Liver (tissue), 9 donors: ENCODE data around the gene OTUD3. TPM values are rescaled to one million over a fixed set of nuclear protein-coding genes. Genes with fewer than 3 reads are reported as not detected.

Source experiments
- DNase-seq: peaks from one replicate; pipeline ENCODE4 v3.0.0-alpha.2; 2017; ENCODE audit warnings: low spot score
- H3K27ac ChIP-seq, 2 donors: one replicate each; pipeline ENCODE4 v1.7.0; 2013; ENCODE audit warnings: inconsistent platforms in 2 of 2, low read length in 2 of 2, control low read depth in 1 of 2, low read depth in 1 of 2, mild to moderate bottlenecking in 1 of 2
- H3K27me3 ChIP-seq, 4 donors: one replicate each; pipeline versions ENCODE4 v1.6.1 to v1.7.0; 2013; ENCODE audit warnings: low read length in 3 of 4, inconsistent platforms in 1 of 4, mild to moderate bottlenecking in 1 of 4, moderate library complexity in 1 of 4; ENCODE audit not compliant: control insufficient read depth in 4 of 4, insufficient read depth in 4 of 4
- H3K36me3 ChIP-seq, 4 donors: one replicate each; pipeline versions ENCODE4 v1.6.1 to v1.7.0; 2013; ENCODE audit warnings: low read length in 3 of 4, mild to moderate bottlenecking in 3 of 4, low read depth in 1 of 4, moderate library complexity in 1 of 4; ENCODE audit not compliant: control insufficient read depth in 4 of 4, insufficient read depth in 3 of 4
- H3K4me1 ChIP-seq, 4 donors: one replicate each; pipeline versions ENCODE4 v1.6.1 to v1.7.0; 2013; ENCODE audit warnings: low read length in 3 of 4, mild to moderate bottlenecking in 3 of 4, moderate library complexity in 1 of 4; ENCODE audit not compliant: control insufficient read depth in 4 of 4, insufficient read depth in 4 of 4
- H3K4me3 ChIP-seq, 3 donors: one replicate each; pipeline versions ENCODE4 v1.6.1 to v1.7.0; 2013; ENCODE audit warnings: low read length in 3 of 3, control low read depth in 1 of 3, low read depth in 1 of 3, mild to moderate bottlenecking in 1 of 3
- H3K9ac ChIP-seq, 2 donors: one replicate each; pipeline ENCODE4 v1.7.0; 2013; ENCODE audit warnings: low read length in 2 of 2, mild to moderate bottlenecking in 2 of 2, moderate library complexity in 2 of 2, control low read depth in 1 of 2, low read depth in 1 of 2
- H3K9me3 ChIP-seq, 4 donors: one replicate each; pipeline versions ENCODE4 v1.6.1 to v1.7.0; 2013; ENCODE audit warnings: low read length in 3 of 4; ENCODE audit not compliant: control insufficient read depth in 4 of 4
- EGR1 ChIP-seq, 2 donors: IDR thresholded peaks; 2 replicates each; pipeline ENCODE4 v1.6.1; 2016 to 2018; ENCODE audit warnings: antibody characterized with exemption in 2 of 2, low read depth in 2 of 2
- FOXA1 ChIP-seq: IDR thresholded peaks from 2 replicates; pipeline ENCODE4 v1.6.1; 2016; ENCODE audit warnings: antibody characterized with exemption
- FOXA2 ChIP-seq: IDR thresholded peaks from 2 replicates; pipeline ENCODE4 v1.6.1; 2016; ENCODE audit warnings: antibody characterized with exemption
- HNF4A ChIP-seq, 2 donors: conservative IDR thresholded peaks; 2 replicates each; pipeline ENCODE4 v1.6.1; 2016; ENCODE audit warnings: antibody characterized with exemption in 2 of 2, mild to moderate bottlenecking in 2 of 2
- HNF4G ChIP-seq: IDR thresholded peaks from 2 replicates; pipeline ENCODE4 v1.6.1; 2016; ENCODE audit warnings: antibody characterized with exemption
- JUND ChIP-seq, 2 donors: IDR thresholded peaks; 2 replicates each; pipeline ENCODE4 v1.6.1; 2016; ENCODE audit warnings: antibody characterized with exemption in 2 of 2
- NR2F2 ChIP-seq: IDR thresholded peaks from 2 replicates; pipeline ENCODE4 v1.6.1; 2016; ENCODE audit warnings: antibody characterized with exemption
- RAD21 ChIP-seq, 2 donors: IDR thresholded peaks; 2 replicates each; pipeline ENCODE4 v1.6.1; 2016; ENCODE audit warnings: antibody characterized with exemption in 2 of 2, mild to moderate bottlenecking in 2 of 2
- RXRA ChIP-seq, 2 donors: IDR thresholded peaks; 2 replicates each; pipeline ENCODE4 v1.6.1; 2017 to 2018; ENCODE audit warnings: antibody characterized with exemption in 2 of 2, mild to moderate bottlenecking in 1 of 2
- SP1 ChIP-seq: IDR thresholded peaks from 2 replicates; pipeline ENCODE4 v1.6.1; 2018; ENCODE audit warnings: antibody characterized with exemption, mild to moderate bottlenecking
- YY1 ChIP-seq: IDR thresholded peaks from 2 replicates; pipeline ENCODE4 v1.6.1; 2016; ENCODE audit warnings: antibody characterized with exemption, mild to moderate bottlenecking
- WGBS: extraction: QIAGEN DNeasy Blood & Tissue Kit; methylation state at CpG from one replicate; pipeline ENCODE4 v1.1.7; 2013; 5-methylcytosine and 5-hydroxymethylcytosine counted together
- polyA plus RNA-seq, 2 donors: library from polyadenylated mRNA; stranded (reverse) in 1 of 2; unstranded in 1 of 2; fragments of 200-250 nt in 1 of 2; fragments of >200 nt in 1 of 2; fragmentation: Nextera tagmentation in 1 of 2; extraction: Ambion mirVana in 1 of 2; gene quantifications; one replicate each; pipeline versions ENCODE4 v1.2.1 to v1.2.3, GENCODE V29; 2013 to 2015
- total RNA-seq, 2 donors: library from RNA; depleted of rRNA; stranded (reverse); fragments of >200 nt; gene quantifications; one replicate each; pipeline ENCODE4 v1.2.3, GENCODE V29; 2014
- TF ChIP-seq, protein P1 (sequence below): fragments of 150-350 bp; IDR thresholded peaks from 2 replicates; pipeline ENCODE4 v1.5.1; 2017; ENCODE audit warnings: improper control_type of control experiment, low read depth, low read length; ENCODE audit not compliant: missing input control
- TF ChIP-seq, protein P2 (sequence below): IDR thresholded peaks from 2 replicates; pipeline ENCODE4 v1.6.1; 2016; ENCODE audit warnings: antibody characterized with exemption
- TF ChIP-seq, protein P3 (sequence below): IDR thresholded peaks from 2 replicates; pipeline ENCODE4 v1.6.1; 2016; ENCODE audit warnings: antibody characterized with exemption
- TF ChIP-seq, protein P4 (sequence below): IDR thresholded peaks from 2 replicates; pipeline ENCODE4 v1.6.1; 2016; ENCODE audit warnings: antibody characterized with exemption, mild to moderate bottlenecking
- donor health status: healthy.
- donor health status: healthy.
- donor health status: healthy.
- donor health status: healthy.
- donor health status: healthy.

Gene OTUD3
- total and polyA plus RNA-seq, 4 donors, result 0.36 to 4.0 (median 2.1) TPM

DNA sequence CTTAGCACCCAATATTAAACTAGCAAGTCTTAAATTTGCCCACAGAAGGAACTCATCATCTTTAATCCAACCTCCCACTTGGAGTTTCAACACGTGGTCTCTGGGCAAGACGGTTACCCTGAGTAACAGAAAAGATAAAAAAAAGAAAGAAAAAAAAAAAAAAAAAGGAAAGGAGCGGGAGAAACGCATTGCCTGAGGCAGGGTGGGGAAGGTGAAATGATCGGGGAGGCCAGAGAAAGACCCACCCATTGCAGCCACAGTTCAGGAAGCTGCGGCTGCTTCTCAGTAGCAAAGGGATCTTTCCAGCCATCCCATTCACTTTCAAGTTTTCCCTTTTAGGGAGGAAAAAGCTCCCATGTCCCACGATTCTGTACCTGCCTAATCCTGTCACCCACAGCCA lies 32.0 kb upstream of the OTUD3 start:
- TF ChIP-seq HNF4G (no peak), SP1 (no peak), FOXA1 (no peak), YY1 (no peak), JUND (IDR thresholded peaks at IDR 0.05) (no peak), HNF4A (conservative IDR thresholded peaks at IDR 0.05) (no peak), NR2F2 (no peak), RXRA (IDR thresholded peaks at IDR 0.05) (no peak)
- TF ChIP-seq, protein P1, sequence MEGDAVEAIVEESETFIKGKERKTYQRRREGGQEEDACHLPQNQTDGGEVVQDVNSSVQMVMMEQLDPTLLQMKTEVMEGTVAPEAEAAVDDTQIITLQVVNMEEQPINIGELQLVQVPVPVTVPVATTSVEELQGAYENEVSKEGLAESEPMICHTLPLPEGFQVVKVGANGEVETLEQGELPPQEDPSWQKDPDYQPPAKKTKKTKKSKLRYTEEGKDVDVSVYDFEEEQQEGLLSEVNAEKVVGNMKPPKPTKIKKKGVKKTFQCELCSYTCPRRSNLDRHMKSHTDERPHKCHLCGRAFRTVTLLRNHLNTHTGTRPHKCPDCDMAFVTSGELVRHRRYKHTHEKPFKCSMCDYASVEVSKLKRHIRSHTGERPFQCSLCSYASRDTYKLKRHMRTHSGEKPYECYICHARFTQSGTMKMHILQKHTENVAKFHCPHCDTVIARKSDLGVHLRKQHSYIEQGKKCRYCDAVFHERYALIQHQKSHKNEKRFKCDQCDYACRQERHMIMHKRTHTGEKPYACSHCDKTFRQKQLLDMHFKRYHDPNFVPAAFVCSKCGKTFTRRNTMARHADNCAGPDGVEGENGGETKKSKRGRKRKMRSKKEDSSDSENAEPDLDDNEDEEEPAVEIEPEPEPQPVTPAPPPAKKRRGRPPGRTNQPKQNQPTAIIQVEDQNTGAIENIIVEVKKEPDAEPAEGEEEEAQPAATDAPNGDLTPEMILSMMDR, result no peak
- TF ChIP-seq, protein P2, sequence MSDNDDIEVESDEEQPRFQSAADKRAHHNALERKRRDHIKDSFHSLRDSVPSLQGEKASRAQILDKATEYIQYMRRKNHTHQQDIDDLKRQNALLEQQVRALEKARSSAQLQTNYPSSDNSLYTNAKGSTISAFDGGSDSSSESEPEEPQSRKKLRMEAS, result no peak
- TF ChIP-seq, protein P3, sequence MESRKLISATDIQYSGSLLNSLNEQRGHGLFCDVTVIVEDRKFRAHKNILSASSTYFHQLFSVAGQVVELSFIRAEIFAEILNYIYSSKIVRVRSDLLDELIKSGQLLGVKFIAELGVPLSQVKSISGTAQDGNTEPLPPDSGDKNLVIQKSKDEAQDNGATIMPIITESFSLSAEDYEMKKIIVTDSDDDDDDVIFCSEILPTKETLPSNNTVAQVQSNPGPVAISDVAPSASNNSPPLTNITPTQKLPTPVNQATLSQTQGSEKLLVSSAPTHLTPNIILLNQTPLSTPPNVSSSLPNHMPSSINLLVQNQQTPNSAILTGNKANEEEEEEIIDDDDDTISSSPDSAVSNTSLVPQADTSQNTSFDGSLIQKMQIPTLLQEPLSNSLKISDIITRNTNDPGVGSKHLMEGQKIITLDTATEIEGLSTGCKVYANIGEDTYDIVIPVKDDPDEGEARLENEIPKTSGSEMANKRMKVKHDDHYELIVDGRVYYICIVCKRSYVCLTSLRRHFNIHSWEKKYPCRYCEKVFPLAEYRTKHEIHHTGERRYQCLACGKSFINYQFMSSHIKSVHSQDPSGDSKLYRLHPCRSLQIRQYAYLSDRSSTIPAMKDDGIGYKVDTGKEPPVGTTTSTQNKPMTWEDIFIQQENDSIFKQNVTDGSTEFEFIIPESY, result no peak
- WGBS, result 73% methylated on average over 7 of the region's 7 CpGs
- Histone ChIP-seq H3K36me3 (no peaks in the 10 kb centered on the region), H3K9ac (no peak overlapping the region), H3K27me3 (no peaks in the 10 kb centered on the region), H3K9me3 (no peaks in the 10 kb centered on the region), H3K4me3 (no peak overlapping the region), H3K4me1 (no peaks in the 10 kb centered on the region), H3K27ac (no peak overlapping the region)
- no peak for DNase-seq

DNA sequence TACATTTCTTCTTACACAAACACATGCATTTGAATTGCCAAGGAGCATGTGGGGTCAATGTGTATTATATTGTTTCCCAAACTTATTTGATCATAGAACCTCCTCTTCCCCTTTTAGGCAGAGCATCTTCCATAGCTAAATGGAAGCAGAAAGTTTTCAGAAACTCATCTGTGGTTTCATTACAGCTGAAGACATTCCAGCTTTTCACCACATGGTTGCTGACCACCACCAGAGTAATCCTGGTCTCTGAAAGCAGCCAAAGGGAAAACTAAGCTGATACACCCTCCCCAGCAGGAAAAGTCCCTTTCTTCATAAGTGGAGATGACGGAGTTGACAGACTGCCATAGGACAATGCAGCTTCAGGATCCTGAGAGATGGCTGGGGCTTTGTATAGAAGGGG lies 30.2 kb upstream of the OTUD3 start:
- Histone ChIP-seq H3K9ac (no peak overlapping the region), H3K36me3 (no peaks in the 10 kb centered on the region), H3K9me3 (no peaks in the 10 kb centered on the region), H3K4me1 (no peaks in the 10 kb centered on the region), H3K27ac (no peak overlapping the region), H3K4me3 (no peak overlapping the region), H3K27me3 (no peaks in the 10 kb centered on the region)
- DNase-seq, result no peak
- no peak for TF ChIP-seq EGR1 (IDR thresholded peaks at IDR 0.05; ENCODE audit: low read depth in 2 of 2)
- no peak for TF ChIP-seq FOXA2
- TF ChIP-seq HNF4G, result no peak
- no peak for TF ChIP-seq NR2F2
- TF ChIP-seq RAD21 (IDR thresholded peaks at IDR 0.05), result no peak
- TF ChIP-seq, protein P2, result no peak
- TF ChIP-seq YY1, result no peak
- WGBS, result 88% methylated on average over 1 of the region's 1 CpG

DNA sequence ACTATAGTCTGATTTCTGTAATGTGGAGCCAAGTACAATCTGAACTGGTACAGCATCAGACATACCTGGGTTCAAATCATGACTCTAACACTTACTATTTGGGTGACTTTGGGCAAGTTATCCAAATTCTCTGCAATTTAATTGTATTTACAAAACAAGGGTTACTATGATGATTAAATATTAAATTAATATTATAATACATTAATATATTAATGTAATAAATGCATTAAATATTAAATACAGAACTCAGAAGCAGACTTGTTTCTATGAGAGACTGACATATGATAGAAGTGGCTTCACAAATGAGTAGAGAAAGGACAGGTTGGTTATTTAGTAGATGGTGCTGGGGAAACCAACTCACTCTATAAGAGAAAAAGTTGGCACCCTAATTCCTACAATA lies 27.3 kb upstream of the OTUD3 start:
- H3K27ac ChIP-seq, result no peak overlapping the region
- no peak overlapping the region for H3K4me3 ChIP-seq
- no peaks in the 10 kb centered on the region for H3K9me3 ChIP-seq
- H3K36me3 ChIP-seq, result no peaks in the 10 kb centered on the region
- no peaks in the 10 kb centered on the region for H3K4me1 ChIP-seq
- no peak for DNase-seq
- no peak overlapping the region for H3K9ac ChIP-seq
- H3K27me3 ChIP-seq, result no peaks in the 10 kb centered on the region
- TF ChIP-seq, protein P4, sequence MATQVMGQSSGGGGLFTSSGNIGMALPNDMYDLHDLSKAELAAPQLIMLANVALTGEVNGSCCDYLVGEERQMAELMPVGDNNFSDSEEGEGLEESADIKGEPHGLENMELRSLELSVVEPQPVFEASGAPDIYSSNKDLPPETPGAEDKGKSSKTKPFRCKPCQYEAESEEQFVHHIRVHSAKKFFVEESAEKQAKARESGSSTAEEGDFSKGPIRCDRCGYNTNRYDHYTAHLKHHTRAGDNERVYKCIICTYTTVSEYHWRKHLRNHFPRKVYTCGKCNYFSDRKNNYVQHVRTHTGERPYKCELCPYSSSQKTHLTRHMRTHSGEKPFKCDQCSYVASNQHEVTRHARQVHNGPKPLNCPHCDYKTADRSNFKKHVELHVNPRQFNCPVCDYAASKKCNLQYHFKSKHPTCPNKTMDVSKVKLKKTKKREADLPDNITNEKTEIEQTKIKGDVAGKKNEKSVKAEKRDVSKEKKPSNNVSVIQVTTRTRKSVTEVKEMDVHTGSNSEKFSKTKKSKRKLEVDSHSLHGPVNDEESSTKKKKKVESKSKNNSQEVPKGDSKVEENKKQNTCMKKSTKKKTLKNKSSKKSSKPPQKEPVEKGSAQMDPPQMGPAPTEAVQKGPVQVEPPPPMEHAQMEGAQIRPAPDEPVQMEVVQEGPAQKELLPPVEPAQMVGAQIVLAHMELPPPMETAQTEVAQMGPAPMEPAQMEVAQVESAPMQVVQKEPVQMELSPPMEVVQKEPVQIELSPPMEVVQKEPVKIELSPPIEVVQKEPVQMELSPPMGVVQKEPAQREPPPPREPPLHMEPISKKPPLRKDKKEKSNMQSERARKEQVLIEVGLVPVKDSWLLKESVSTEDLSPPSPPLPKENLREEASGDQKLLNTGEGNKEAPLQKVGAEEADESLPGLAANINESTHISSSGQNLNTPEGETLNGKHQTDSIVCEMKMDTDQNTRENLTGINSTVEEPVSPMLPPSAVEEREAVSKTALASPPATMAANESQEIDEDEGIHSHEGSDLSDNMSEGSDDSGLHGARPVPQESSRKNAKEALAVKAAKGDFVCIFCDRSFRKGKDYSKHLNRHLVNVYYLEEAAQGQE, result no peak
- TF ChIP-seq, protein P1, result no peak
- TF ChIP-seq FOXA2 (no peak), FOXA1 (no peak), JUND (IDR thresholded peaks at IDR 0.05) (no peak), HNF4G (no peak), HNF4A (conservative IDR thresholded peaks at IDR 0.05) (no peak), RXRA (IDR thresholded peaks at IDR 0.05) (no peak)
- TF ChIP-seq, protein P3, result no peak
